Measurements from ENCODE around the gene CERCAM.
"Not testable (repeated sequence)": the region's sequence is repeated elsewhere in the genome, so short reads cannot be mapped to it uniquely, and the experiment has no call there.

CERCAM gene

DNA sequence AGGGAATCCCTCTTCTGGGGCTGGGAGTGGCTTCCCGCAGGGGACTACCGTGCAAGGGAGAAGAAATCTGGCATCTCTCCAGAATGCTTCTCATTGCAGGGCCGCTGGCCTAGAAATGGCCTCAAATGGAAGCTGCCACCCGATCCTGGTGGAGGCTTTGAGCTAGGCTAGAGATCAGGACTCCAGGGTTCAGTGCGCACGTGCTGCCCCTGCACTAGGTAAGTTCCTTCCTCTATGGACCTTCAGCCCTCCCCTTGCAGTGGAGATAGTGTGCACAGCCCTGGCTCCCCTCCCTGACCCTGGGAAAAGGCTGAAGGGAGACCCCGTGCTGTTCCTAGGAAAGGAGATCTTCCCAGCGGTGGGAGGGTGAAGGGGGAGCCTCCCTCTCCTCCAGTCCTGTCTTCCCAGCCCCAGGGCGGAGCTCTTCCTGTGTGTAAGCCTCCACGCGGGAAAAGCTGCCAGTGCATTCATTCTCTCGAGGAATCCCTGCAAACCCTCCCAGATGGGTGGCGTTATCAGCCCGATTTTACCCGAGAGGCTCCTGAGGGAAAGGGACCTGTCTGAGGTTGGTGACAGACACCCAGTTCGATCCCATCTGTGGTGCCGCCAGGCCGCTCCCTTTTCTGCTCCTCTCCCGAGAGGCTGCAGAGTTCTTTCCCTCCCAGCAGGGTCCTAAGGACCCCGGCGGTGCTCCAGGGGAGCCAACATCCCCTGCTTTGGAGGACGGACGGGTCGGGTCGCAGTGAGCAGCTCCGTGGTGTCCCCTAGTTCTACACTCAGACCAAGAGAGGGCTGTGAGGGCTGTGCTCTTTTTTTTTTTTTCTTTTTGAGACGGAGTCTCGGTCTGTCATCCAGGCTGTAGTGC is 1.4 kb upstream of the CERCAM start:
- peak; percentile 63 for DNase-seq (ENCODE audit: low spot score)

- peak; percentile 91 for DNase-seq (ENCODE audit: low spot score)
These were observed 502 bp upstream of the CERCAM start for GRCh38 chr9:128420060-128420650.

DNA sequence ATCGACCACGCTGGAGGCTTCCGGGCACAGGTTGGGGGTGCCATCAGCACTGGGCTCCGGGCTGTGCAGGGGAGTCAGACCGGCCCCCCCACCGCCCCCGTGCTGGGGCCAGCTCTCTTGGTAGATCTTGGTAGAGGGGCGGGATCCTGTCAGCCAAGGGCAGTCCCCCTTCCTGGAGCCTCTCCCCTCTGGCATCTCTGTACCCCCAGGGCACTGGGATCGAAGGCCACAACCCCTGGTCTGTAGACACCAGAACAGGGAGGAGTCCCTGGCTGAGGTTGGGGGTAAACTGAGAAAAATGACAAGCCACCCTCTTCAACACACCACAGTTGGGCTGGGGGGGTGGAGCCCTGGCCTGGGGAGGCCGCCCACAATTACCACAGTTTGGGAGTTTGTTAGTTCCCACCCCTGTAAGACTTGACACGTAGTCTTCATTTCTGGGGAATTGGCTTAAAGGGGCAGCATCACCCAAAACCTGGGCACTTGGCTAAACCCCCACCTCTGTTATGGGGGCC is 882 bp downstream of the CERCAM start:
- no peak for DNase-seq (ENCODE audit: low spot score)

- DNase-seq (ENCODE audit: low spot score) = not testable (repeated sequence)
These were observed 1.5 kb downstream of the CERCAM start for GRCh38 chr9:128422022-128422782.

DNA sequence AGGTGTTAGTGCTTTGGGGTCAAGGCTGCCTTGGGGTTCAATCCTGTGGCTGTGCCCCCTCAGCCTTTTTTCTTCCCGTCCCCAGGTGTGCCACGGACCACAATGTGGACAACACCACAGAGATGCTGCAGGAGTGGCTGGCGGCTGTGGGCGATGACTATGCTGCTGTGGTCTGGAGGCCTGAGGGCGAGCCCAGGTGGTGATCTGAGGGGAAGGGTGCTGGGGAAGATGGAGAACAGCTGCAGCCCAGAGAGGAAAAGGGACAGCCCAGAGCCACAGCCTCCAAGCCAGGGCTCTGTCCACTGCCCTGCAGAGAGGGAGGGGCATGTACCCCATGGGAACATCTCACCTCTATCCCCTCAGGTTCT is 2.1 kb downstream of the CERCAM start:
- DNase-seq (ENCODE audit: low spot score) = no peak

GRCh38 chr9:128423356-128423755 is 2.7 kb downstream of the CERCAM start:
- DNase-seq (ENCODE audit: low spot score) = not testable (repeated sequence)

GRCh38 chr9:128424268-128424780 is 3.7 kb downstream of the CERCAM start:
- no peak for DNase-seq (ENCODE audit: low spot score)

DNA sequence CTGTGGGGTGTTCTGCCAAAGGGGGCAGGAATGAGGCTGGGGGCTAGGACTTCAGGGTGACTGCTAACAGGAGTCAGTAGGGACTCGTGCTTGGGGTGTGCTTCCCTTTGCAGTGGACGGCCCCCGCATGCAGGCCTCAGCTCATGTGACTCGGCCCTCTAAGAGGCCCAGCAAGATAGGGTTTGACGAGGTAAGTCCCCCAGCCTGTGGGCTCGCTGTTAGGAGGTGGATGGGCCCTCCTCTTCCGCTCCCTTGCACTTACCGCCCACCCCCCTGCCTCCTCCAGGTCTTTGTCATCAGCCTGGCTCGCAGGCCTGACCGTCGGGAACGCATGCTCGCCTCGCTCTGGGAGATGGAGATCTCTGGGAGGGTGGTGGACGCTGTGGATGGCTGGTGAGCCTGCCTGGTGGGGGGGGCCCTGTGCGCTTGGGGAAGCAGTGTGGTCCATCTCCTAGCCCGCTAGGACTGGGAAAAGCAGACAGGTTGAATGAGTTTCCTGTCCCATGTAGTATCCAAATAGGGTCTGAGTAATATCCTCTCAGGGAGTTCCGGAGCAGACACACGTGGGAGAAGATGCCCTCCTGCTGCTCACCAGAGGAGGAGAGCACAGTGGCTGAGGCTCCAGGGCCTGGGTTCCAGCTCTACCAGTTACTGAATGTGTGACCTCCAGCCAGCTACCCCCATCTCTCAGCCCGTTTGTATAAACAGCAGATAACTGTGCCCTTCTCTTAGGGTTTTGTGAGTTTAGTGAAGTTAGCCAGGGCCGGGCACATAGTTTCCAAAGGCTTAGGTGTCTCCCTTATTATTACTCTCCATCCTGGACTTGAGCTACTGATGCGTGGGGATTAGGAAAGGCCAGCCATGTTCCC is 8.2 kb downstream of the CERCAM start:
- peak; percentile 3 for DNase-seq (ENCODE audit: low spot score)

DNA sequence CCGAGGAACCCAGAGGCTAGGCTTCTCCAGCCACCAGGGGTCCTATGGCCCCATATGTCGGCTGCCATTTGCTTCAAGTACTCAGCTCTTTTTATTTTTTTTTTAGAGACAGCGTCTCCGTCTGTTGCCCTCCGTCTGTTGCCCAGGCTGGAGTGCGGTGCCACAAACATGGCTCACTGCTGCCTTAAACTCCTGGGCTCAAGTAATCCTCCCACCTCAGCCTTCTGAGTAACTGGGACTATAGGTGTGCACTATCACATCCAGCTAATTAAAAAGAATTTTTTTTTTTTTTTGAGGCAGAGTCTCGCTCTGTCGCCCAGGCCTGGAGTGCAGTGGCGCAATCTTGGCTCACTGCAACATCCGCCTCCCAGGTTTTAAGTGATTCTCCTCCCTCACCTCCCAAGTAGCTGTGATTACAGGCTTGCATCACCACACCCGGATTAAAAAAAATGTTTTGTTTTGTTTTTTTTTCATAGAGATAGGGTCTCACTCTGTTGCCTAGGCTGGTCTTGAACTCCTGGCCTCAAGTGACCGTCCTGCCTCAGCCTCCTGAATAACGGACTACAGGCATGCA is 8.9 kb downstream of the CERCAM start:
- peak; percentile 12 for DNase-seq (ENCODE audit: low spot score)

GRCh38 chr9:128431207-128431606 is 10.6 kb downstream of the CERCAM start:
- DNase-seq (ENCODE audit: low spot score) = peak; percentile 3

GRCh38 chr9:128434340-128434739 is 13.7 kb downstream of the CERCAM start:
- no peak for DNase-seq (ENCODE audit: low spot score)

GRCh38 chr9:128435611-128436010 is 15.0 kb downstream of the CERCAM start:
- DNase-seq (ENCODE audit: low spot score) = no peak

GRCh38 chr9:128438343-128439109 is 17.9 kb downstream of the CERCAM start:
- DNase-seq (ENCODE audit: low spot score) = peak; percentile 95

- DNase-seq (ENCODE audit: low spot score) = no peak
These were observed 18.6 kb downstream of the CERCAM start for GRCh38 chr9:128439273-128439672.

GRCh38 chr9:128442150-128442549 is 21.5 kb downstream of the CERCAM start:
- no peak for DNase-seq (ENCODE audit: low spot score)

DNA sequence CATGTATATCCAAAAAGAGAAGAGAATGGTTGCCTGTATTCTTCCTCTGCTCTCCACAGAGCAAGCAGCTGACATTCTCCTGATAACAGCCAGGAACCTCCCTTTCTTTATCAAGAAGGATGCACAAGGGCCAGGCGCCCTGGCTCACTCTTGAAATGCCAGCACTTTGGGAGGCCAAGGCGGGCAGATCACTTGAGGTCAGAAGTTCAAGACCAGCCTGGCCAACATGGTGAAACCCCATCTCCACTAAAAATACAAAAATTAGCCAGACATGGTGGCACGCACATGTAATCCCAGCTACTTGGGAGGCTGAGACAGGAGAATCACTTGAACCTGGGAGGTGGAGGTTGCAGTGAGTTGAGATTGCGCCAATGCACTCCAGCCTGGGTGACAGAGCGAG is 25.8 kb downstream of the CERCAM start:
- DNase-seq (ENCODE audit: low spot score) = not testable (repeated sequence)

DNA sequence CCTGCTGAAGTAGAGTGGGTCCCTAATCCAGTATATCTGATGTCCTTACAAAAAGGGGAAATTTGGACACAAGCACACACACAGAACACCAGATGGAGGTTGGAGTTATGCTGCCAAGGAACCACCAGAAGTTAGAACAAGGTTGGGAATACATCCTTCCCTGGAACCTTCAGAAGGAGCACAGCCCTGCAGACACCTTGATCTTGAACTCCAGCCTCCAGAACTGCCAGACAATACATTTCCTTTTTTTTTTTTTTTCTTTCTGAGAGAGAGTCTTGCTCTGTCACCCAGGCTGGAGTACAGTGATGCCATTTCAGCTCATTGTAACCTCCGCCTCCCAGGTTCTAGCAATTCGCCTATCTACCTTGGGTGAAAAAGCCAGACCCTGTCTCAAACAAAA is 28.1 kb downstream of the CERCAM start:
- no peak for DNase-seq (ENCODE audit: low spot score)

- DNase-seq (ENCODE audit: low spot score) = peak; percentile 49
These were observed 34.3 kb downstream of the CERCAM start for GRCh38 chr9:128454991-128455390.

- DNase-seq (ENCODE audit: low spot score) = peak; percentile 99
These were observed 35.4 kb downstream of the CERCAM start, which contains the start of gene ODF2 for GRCh38 chr9:128455849-128456612. Gene ODF2, plus strand, starts transcription at chr9:128456006. Its CDS starts 86 bp downstream, at chr9:128456092.

Data from HuH-7 (cell line).